Liver (tissue), 9 donors: Measurements from ENCODE around the gene KRTAP10-5. TPM values are rescaled to one million over a fixed set of nuclear protein-coding genes. Genes with fewer than 3 reads are reported as not detected.

Experiments
- DNase-seq: peaks from one replicate; pipeline ENCODE4 v3.0.0-alpha.2; 2017; ENCODE audit warnings: low spot score
- H3K27ac ChIP-seq, 2 donors: one replicate each; pipeline ENCODE4 v1.7.0; 2013; ENCODE audit warnings: inconsistent platforms in 2 of 2, low read length in 2 of 2, control low read depth in 1 of 2, low read depth in 1 of 2, mild to moderate bottlenecking in 1 of 2
- H3K27me3 ChIP-seq, 4 donors: one replicate each; pipeline versions ENCODE4 v1.6.1 to v1.7.0; 2013; ENCODE audit warnings: low read length in 3 of 4, inconsistent platforms in 1 of 4, mild to moderate bottlenecking in 1 of 4, moderate library complexity in 1 of 4; ENCODE audit not compliant: control insufficient read depth in 4 of 4, insufficient read depth in 4 of 4
- H3K36me3 ChIP-seq, 4 donors: one replicate each; pipeline versions ENCODE4 v1.6.1 to v1.7.0; 2013; ENCODE audit warnings: low read length in 3 of 4, mild to moderate bottlenecking in 3 of 4, low read depth in 1 of 4, moderate library complexity in 1 of 4; ENCODE audit not compliant: control insufficient read depth in 4 of 4, insufficient read depth in 3 of 4
- H3K4me1 ChIP-seq, 4 donors: one replicate each; pipeline versions ENCODE4 v1.6.1 to v1.7.0; 2013; ENCODE audit warnings: low read length in 3 of 4, mild to moderate bottlenecking in 3 of 4, moderate library complexity in 1 of 4; ENCODE audit not compliant: control insufficient read depth in 4 of 4, insufficient read depth in 4 of 4
- H3K4me3 ChIP-seq, 3 donors: one replicate each; pipeline versions ENCODE4 v1.6.1 to v1.7.0; 2013; ENCODE audit warnings: low read length in 3 of 3, control low read depth in 1 of 3, low read depth in 1 of 3, mild to moderate bottlenecking in 1 of 3
- H3K9ac ChIP-seq, 2 donors: one replicate each; pipeline ENCODE4 v1.7.0; 2013; ENCODE audit warnings: low read length in 2 of 2, mild to moderate bottlenecking in 2 of 2, moderate library complexity in 2 of 2, control low read depth in 1 of 2, low read depth in 1 of 2
- H3K9me3 ChIP-seq, 4 donors: one replicate each; pipeline versions ENCODE4 v1.6.1 to v1.7.0; 2013; ENCODE audit warnings: low read length in 3 of 4; ENCODE audit not compliant: control insufficient read depth in 4 of 4
- EGR1 ChIP-seq, 2 donors: IDR thresholded peaks; 2 replicates each; pipeline ENCODE4 v1.6.1; 2016 to 2018; ENCODE audit warnings: antibody characterized with exemption in 2 of 2, low read depth in 2 of 2
- FOXA1 ChIP-seq: IDR thresholded peaks from 2 replicates; pipeline ENCODE4 v1.6.1; 2016; ENCODE audit warnings: antibody characterized with exemption
- FOXA2 ChIP-seq: IDR thresholded peaks from 2 replicates; pipeline ENCODE4 v1.6.1; 2016; ENCODE audit warnings: antibody characterized with exemption
- GABPA ChIP-seq, 2 donors: IDR thresholded peaks in 1 of 2; conservative IDR thresholded peaks in 1 of 2; 2 replicates each; pipeline ENCODE4 v1.6.1; 2016; ENCODE audit warnings: antibody characterized with exemption in 2 of 2, mild to moderate bottlenecking in 1 of 2, moderate library complexity in 1 of 2
- HNF4A ChIP-seq, 2 donors: conservative IDR thresholded peaks; 2 replicates each; pipeline ENCODE4 v1.6.1; 2016; ENCODE audit warnings: antibody characterized with exemption in 2 of 2, mild to moderate bottlenecking in 2 of 2
- HNF4G ChIP-seq: IDR thresholded peaks from 2 replicates; pipeline ENCODE4 v1.6.1; 2016; ENCODE audit warnings: antibody characterized with exemption
- JUND ChIP-seq, 2 donors: IDR thresholded peaks; 2 replicates each; pipeline ENCODE4 v1.6.1; 2016; ENCODE audit warnings: antibody characterized with exemption in 2 of 2
- NR2F2 ChIP-seq: IDR thresholded peaks from 2 replicates; pipeline ENCODE4 v1.6.1; 2016; ENCODE audit warnings: antibody characterized with exemption
- RAD21 ChIP-seq, 2 donors: IDR thresholded peaks; 2 replicates each; pipeline ENCODE4 v1.6.1; 2016; ENCODE audit warnings: antibody characterized with exemption in 2 of 2, mild to moderate bottlenecking in 2 of 2
- RXRA ChIP-seq, 2 donors: IDR thresholded peaks; 2 replicates each; pipeline ENCODE4 v1.6.1; 2017 to 2018; ENCODE audit warnings: antibody characterized with exemption in 2 of 2, mild to moderate bottlenecking in 1 of 2
- SP1 ChIP-seq: IDR thresholded peaks from 2 replicates; pipeline ENCODE4 v1.6.1; 2018; ENCODE audit warnings: antibody characterized with exemption, mild to moderate bottlenecking
- TAF1 ChIP-seq: conservative IDR thresholded peaks from 2 replicates; pipeline ENCODE4 v1.6.1; 2016; ENCODE audit warnings: antibody characterized with exemption, mild to moderate bottlenecking
- YY1 ChIP-seq: IDR thresholded peaks from 2 replicates; pipeline ENCODE4 v1.6.1; 2016; ENCODE audit warnings: antibody characterized with exemption, mild to moderate bottlenecking
- WGBS: extraction: QIAGEN DNeasy Blood & Tissue Kit; methylation state at CpG from one replicate; pipeline ENCODE4 v1.1.7; 2013; 5-methylcytosine and 5-hydroxymethylcytosine counted together
- polyA plus RNA-seq, 2 donors: library from polyadenylated mRNA; stranded (reverse) in 1 of 2; unstranded in 1 of 2; fragments of 200-250 nt in 1 of 2; fragments of >200 nt in 1 of 2; fragmentation: Nextera tagmentation in 1 of 2; extraction: Ambion mirVana in 1 of 2; gene quantifications; one replicate each; pipeline versions ENCODE4 v1.2.1 to v1.2.3, GENCODE V29; 2013 to 2015
- total RNA-seq, 2 donors: library from RNA; depleted of rRNA; stranded (reverse); fragments of >200 nt; gene quantifications; one replicate each; pipeline ENCODE4 v1.2.3, GENCODE V29; 2014
- TF ChIP-seq, protein P1 (sequence below): IDR thresholded peaks from 2 replicates; pipeline ENCODE4 v1.6.1; 2016; ENCODE audit warnings: antibody characterized with exemption, mild to moderate bottlenecking
- TF ChIP-seq, protein P2 (sequence below): IDR thresholded peaks from 2 replicates; pipeline ENCODE4 v1.6.1; 2016; ENCODE audit warnings: antibody characterized with exemption
- TF ChIP-seq, protein P3 (sequence below): IDR thresholded peaks from 2 replicates; pipeline ENCODE4 v1.6.1; 2016; ENCODE audit warnings: antibody characterized with exemption
- TF ChIP-seq, protein P4 (sequence below): fragments of 150-350 bp; IDR thresholded peaks from 2 replicates; pipeline ENCODE4 v1.5.1; 2017; ENCODE audit warnings: improper control_type of control experiment, low read depth, low read length; ENCODE audit not compliant: missing input control
- TF ChIP-seq, protein P5 (sequence below): IDR thresholded peaks from 2 replicates; pipeline ENCODE4 v1.6.1; 2016; ENCODE audit warnings: antibody characterized with exemption
- donor health status: healthy.
- donor health status: healthy.
- donor health status: healthy.
- donor health status: healthy.
- donor health status: healthy.

The KRTAP10-5 gene
- total and polyA plus RNA-seq, 4 donors = not detected

DNA sequence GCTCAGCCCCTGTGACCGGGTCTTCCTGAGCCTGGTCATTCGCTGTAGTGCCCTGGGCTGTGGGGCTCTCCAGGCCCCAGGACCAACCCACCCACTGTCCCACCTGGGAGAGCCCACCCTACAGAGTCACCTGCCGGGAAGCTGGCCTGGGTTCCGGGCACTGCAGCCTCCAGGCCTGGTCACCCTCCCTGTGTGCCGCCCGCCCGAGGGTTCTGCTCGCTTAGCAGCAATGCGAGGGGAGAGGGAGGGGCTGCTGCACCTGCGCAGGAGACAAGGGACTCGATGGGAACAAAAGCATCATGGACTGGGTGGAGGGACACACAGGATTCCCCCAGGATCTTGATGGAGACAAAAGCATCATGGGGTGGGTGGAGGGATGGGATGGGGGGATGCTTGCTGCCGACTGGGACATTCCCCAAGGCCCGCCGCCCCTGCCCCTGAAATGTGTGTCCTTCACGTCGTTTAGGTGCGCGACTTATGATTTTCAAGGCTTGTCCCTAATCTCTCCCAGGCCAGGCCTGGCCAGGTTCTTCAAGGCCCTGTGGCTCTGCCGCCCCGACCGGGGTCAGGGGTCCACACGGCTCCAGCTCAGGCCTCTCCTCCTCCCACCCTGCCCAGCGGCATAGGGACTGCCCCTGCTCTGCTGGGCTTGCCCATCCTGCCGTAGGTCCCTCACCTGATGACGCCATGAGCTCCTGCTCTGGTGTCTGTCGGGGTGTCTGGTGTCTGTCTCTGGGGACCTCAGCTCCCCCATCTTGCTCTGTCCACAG is 33.2 kb upstream of the KRTAP10-5 start:
- Histone ChIP-seq H3K27me3 (no peaks in the 10 kb centered on the region), H3K9ac (no peak overlapping the region), H3K27ac (no peak overlapping the region), H3K36me3 (no peaks in the 10 kb centered on the region), H3K9me3 (peaks cover 0 to 11% (median 1%) of the 10 kb centered on the region in 4 donors), H3K4me1 (no peaks in the 10 kb centered on the region), H3K4me3 (no peak overlapping the region)
- 88% methylated on average over 26 of the region's 26 CpGs for WGBS
- TF ChIP-seq RXRA (IDR thresholded peaks at IDR 0.05) (no peak), FOXA1 (no peak), NR2F2 (no peak), RAD21 (IDR thresholded peaks at IDR 0.05) (no peak), HNF4G (no peak), YY1 (no peak), JUND (IDR thresholded peaks at IDR 0.05) (no peak), HNF4A (conservative IDR thresholded peaks at IDR 0.05) (no peak), TAF1 (no peak), EGR1 (IDR thresholded peaks at IDR 0.05; ENCODE audit: low read depth in 2 of 2) (no peak), SP1 (no peak), FOXA2 (no peak), GABPA (IDR thresholded peaks at IDR 0.05 in 1 of 2, conservative IDR thresholded peaks at IDR 0.05 in 1 of 2) (no peak)
- TF ChIP-seq, protein P1, sequence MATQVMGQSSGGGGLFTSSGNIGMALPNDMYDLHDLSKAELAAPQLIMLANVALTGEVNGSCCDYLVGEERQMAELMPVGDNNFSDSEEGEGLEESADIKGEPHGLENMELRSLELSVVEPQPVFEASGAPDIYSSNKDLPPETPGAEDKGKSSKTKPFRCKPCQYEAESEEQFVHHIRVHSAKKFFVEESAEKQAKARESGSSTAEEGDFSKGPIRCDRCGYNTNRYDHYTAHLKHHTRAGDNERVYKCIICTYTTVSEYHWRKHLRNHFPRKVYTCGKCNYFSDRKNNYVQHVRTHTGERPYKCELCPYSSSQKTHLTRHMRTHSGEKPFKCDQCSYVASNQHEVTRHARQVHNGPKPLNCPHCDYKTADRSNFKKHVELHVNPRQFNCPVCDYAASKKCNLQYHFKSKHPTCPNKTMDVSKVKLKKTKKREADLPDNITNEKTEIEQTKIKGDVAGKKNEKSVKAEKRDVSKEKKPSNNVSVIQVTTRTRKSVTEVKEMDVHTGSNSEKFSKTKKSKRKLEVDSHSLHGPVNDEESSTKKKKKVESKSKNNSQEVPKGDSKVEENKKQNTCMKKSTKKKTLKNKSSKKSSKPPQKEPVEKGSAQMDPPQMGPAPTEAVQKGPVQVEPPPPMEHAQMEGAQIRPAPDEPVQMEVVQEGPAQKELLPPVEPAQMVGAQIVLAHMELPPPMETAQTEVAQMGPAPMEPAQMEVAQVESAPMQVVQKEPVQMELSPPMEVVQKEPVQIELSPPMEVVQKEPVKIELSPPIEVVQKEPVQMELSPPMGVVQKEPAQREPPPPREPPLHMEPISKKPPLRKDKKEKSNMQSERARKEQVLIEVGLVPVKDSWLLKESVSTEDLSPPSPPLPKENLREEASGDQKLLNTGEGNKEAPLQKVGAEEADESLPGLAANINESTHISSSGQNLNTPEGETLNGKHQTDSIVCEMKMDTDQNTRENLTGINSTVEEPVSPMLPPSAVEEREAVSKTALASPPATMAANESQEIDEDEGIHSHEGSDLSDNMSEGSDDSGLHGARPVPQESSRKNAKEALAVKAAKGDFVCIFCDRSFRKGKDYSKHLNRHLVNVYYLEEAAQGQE = no peak
- TF ChIP-seq, protein P2, sequence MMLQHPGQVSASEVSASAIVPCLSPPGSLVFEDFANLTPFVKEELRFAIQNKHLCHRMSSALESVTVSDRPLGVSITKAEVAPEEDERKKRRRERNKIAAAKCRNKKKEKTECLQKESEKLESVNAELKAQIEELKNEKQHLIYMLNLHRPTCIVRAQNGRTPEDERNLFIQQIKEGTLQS = no peak
- TF ChIP-seq, protein P3, sequence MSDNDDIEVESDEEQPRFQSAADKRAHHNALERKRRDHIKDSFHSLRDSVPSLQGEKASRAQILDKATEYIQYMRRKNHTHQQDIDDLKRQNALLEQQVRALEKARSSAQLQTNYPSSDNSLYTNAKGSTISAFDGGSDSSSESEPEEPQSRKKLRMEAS = no peak
- TF ChIP-seq, protein P4, sequence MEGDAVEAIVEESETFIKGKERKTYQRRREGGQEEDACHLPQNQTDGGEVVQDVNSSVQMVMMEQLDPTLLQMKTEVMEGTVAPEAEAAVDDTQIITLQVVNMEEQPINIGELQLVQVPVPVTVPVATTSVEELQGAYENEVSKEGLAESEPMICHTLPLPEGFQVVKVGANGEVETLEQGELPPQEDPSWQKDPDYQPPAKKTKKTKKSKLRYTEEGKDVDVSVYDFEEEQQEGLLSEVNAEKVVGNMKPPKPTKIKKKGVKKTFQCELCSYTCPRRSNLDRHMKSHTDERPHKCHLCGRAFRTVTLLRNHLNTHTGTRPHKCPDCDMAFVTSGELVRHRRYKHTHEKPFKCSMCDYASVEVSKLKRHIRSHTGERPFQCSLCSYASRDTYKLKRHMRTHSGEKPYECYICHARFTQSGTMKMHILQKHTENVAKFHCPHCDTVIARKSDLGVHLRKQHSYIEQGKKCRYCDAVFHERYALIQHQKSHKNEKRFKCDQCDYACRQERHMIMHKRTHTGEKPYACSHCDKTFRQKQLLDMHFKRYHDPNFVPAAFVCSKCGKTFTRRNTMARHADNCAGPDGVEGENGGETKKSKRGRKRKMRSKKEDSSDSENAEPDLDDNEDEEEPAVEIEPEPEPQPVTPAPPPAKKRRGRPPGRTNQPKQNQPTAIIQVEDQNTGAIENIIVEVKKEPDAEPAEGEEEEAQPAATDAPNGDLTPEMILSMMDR = no peak
- TF ChIP-seq, protein P5, sequence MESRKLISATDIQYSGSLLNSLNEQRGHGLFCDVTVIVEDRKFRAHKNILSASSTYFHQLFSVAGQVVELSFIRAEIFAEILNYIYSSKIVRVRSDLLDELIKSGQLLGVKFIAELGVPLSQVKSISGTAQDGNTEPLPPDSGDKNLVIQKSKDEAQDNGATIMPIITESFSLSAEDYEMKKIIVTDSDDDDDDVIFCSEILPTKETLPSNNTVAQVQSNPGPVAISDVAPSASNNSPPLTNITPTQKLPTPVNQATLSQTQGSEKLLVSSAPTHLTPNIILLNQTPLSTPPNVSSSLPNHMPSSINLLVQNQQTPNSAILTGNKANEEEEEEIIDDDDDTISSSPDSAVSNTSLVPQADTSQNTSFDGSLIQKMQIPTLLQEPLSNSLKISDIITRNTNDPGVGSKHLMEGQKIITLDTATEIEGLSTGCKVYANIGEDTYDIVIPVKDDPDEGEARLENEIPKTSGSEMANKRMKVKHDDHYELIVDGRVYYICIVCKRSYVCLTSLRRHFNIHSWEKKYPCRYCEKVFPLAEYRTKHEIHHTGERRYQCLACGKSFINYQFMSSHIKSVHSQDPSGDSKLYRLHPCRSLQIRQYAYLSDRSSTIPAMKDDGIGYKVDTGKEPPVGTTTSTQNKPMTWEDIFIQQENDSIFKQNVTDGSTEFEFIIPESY = no peak
- peak; percentile 12 for DNase-seq
